ENCODE measurements around the gene DOK4. TPM values are rescaled to one million over a fixed set of nuclear protein-coding genes. Genes with fewer than 3 reads are reported as not detected.

DOK4 gene
- total RNA-seq, 1 experiment from 2014 or later = 13.1 TPM

DNA sequence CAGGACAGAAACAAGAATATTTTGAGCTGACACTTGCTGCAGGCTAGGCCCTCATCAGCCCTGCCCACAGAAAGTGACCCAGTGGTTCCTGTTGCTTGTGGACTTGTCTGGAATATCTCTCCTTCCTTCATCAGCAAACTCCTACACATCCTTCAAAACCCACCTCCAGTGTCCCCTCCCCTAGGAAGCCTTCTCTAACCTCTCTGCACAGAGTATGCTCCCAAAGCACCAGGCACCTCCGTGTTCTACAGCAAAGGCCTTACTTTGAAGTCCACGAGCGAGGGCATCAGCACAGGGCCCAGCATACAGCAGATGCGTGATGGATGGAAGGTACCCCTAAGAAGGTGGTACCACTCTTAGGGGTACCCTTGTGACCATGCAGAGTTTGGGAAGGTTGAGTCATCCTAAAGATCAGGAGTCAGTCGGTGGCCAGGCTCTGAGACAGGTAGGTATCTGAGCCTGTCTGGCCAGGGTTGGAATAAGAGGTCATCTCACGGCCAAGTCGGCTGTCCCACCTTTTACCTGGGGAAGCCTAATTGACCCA lies 48.1 kb upstream of the DOK4 start:
- H2BK12ac ChIP-seq (ENCODE audit: insufficient read length, low read depth, low read length) = no peak overlapping the region
- peaks cover 62 to 64% of the 10 kb centered on the region in 2 experiments for H3K4me1 Mint-ChIP-seq
- H3K27ac Mint-ChIP-seq = no peak overlapping the region
- no peak overlapping the region for H3K27ac ChIP-seq (ENCODE audit: insufficient read length, low read depth, low read length)
- no peak overlapping the region for H2BK5ac ChIP-seq (ENCODE audit: insufficient read length, low read length)
- H3K27me3 Mint-ChIP-seq (ENCODE audit: low read depth) = peaks cover 36% of the 10 kb centered on the region
- H3K9me3 Mint-ChIP-seq = no peaks in the 10 kb centered on the region
- H3K27me3 ChIP-seq (ENCODE audit: insufficient read depth, low read length) = no peaks in the 10 kb centered on the region; the same call in 1 of the 2 replicates
- no peak overlapping the region for H2BK15ac ChIP-seq (ENCODE audit: low read depth, low read length)
- peak overlapping the region in 1 of 2 experiments; percentile 38; a peak in 3 of 5 replicates for H3K4me3 Mint-ChIP-seq
- no peak overlapping the region for H3T11ph ChIP-seq (ENCODE audit: low read length)
- no peak overlapping the region for H3K14ac ChIP-seq (ENCODE audit: insufficient read depth, low read length)
- no peak overlapping the region for H3K4ac ChIP-seq (ENCODE audit: low read depth, low read length)
- peaks cover 10% of the 10 kb centered on the region; the same call in 1 of the 2 replicates for H3K4me1 ChIP-seq (ENCODE audit: insufficient read depth, low read length)
- no peaks in the 10 kb centered on the region for H3K9me3 ChIP-seq (ENCODE audit: control insufficient read depth, low read depth, low read length)
- no peak overlapping the region for H4K5ac ChIP-seq (ENCODE audit: insufficient read length, low read depth, low read length)
- H3K79me2 ChIP-seq (ENCODE audit: insufficient read depth, low read length) = no peaks in the 10 kb centered on the region
- peak; percentile 18 for DNase-seq
- no peaks in the 10 kb centered on the region for H3K79me1 ChIP-seq (ENCODE audit: insufficient read depth, low read depth, low read length, poor library complexity, severe bottlenecking)
- H2AK5ac ChIP-seq (ENCODE audit: insufficient read length, low read length) = no peak overlapping the region
- no peak overlapping the region for H3K56ac ChIP-seq (ENCODE audit: insufficient read length, low read depth, low read length)
- H3K18ac ChIP-seq (ENCODE audit: insufficient read length, low read depth, low read length) = no peak overlapping the region
- H2BK120ac ChIP-seq (ENCODE audit: low read depth, low read length, poor library complexity, severe bottlenecking) = no peak overlapping the region
- peaks cover 7% of the 10 kb centered on the region for H3K23me2 ChIP-seq (ENCODE audit: insufficient read length, low read depth, low read length, poor library complexity, severe bottlenecking)
- no peak overlapping the region for H2BK20ac ChIP-seq (ENCODE audit: low read depth, low read length, poor library complexity, severe bottlenecking)
- H4K91ac ChIP-seq (ENCODE audit: insufficient read length, low read depth, low read length) = no peak overlapping the region
- H3K9ac ChIP-seq (ENCODE audit: extremely low read depth, insufficient read length, low read length) = no peak overlapping the region
- H4K8ac ChIP-seq (replicated peaks; ENCODE audit: insufficient read length, low read depth, low read length) = no peak overlapping the region
- no peak overlapping the region for H3K23ac ChIP-seq (ENCODE audit: insufficient read length, low read depth, low read length)
- TF ChIP-seq, protein P1, sequence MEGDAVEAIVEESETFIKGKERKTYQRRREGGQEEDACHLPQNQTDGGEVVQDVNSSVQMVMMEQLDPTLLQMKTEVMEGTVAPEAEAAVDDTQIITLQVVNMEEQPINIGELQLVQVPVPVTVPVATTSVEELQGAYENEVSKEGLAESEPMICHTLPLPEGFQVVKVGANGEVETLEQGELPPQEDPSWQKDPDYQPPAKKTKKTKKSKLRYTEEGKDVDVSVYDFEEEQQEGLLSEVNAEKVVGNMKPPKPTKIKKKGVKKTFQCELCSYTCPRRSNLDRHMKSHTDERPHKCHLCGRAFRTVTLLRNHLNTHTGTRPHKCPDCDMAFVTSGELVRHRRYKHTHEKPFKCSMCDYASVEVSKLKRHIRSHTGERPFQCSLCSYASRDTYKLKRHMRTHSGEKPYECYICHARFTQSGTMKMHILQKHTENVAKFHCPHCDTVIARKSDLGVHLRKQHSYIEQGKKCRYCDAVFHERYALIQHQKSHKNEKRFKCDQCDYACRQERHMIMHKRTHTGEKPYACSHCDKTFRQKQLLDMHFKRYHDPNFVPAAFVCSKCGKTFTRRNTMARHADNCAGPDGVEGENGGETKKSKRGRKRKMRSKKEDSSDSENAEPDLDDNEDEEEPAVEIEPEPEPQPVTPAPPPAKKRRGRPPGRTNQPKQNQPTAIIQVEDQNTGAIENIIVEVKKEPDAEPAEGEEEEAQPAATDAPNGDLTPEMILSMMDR (conservative IDR thresholded peaks at IDR 0.05) = no peak
- H3K36me3 Mint-ChIP-seq (ENCODE audit: insufficient read depth in 1 of 3, low read depth in 3 of 3) = peaks cover 18 to 32% (median 31%) of the 10 kb centered on the region in 3 experiments; a peak in 6 of 7 replicates
- H2AFZ ChIP-seq (ENCODE audit: low read length) = no peak overlapping the region
- no peak overlapping the region for H3K4me2 ChIP-seq (ENCODE audit: insufficient read depth, insufficient read length, low read length)
- H4K20me1 ChIP-seq (ENCODE audit: control insufficient read depth, insufficient read depth, insufficient read length) = no peaks in the 10 kb centered on the region
- no CpG with 5 or more reads among the region's 7 CpGs for WGBS (ENCODE audit: extremely low coverage, insufficient read length, low lambda C conversion rate)

Measured in H9 (cell line).